Mesothelial cell of epicardium (in vitro differentiated cells): Measurements from ENCODE around the gene ANKRD2. TPM values are rescaled to one million over a fixed set of nuclear protein-coding genes. Genes with fewer than 3 reads are reported as not detected.

ENCODE experiments used
- DNase-seq, 2 experiments: peaks; one replicate each; pipeline ENCODE4 v3.0.0; 2021; ENCODE audit warnings: low spot score in 2 of 2; ENCODE audit not compliant: unreplicated experiment in 2 of 2
- H3K27ac Mint-ChIP-seq: 2 replicates; pipeline ENCODE4 v1.8.0; 2021; ENCODE audit warnings: mixed read lengths
- H3K27me3 Mint-ChIP-seq: 2 replicates; pipeline ENCODE4 v1.8.0; 2021; ENCODE audit warnings: low read depth, mixed read lengths
- H3K36me3 Mint-ChIP-seq: 2 replicates; pipeline ENCODE4 v1.8.0; 2021; ENCODE audit warnings: mixed read lengths
- H3K4me1 Mint-ChIP-seq: 2 replicates; pipeline ENCODE4 v1.8.0; 2021; ENCODE audit warnings: mixed read lengths
- H3K4me3 Mint-ChIP-seq: 2 replicates; pipeline ENCODE4 v1.8.0; 2021; ENCODE audit warnings: mild to moderate bottlenecking, moderate library complexity, mixed read lengths
- H3K9me3 Mint-ChIP-seq: 2 replicates; pipeline ENCODE4 v1.8.0; 2021; ENCODE audit warnings: mixed read lengths
- CTCF ChIP-seq: fragments of 200-600 bp; sonication (generic); IDR thresholded peaks from one replicate; pipeline ENCODE4 v1.5.0; 2021; ENCODE audit warnings: antibody characterized with exemption; ENCODE audit not compliant: unreplicated experiment
- total RNA-seq: library from RNA; stranded (reverse); gene quantifications from 3 replicates; pipeline ENCODE4 v1.2.1, GENCODE V29; 2021

ANKRD2 gene
- total RNA-seq, 1 donor from 2014 or later, result 0.20 TPM

GRCh38 chr10:97580421-97581367, 8.1 kb downstream of the ANKRD2 start:
- TF ChIP-seq CTCF, result no peak
- Mint-ChIP-seq H3K27me3 (no peaks in the 10 kb centered on the region), H3K36me3 (no peaks in the 10 kb centered on the region), H3K4me3 (no peak overlapping the region), H3K27ac (no peak overlapping the region), H3K9me3 (no peaks in the 10 kb centered on the region), H3K4me1 (peaks cover 6% of the 10 kb centered on the region)
- DNase-seq, result no peak

- Mint-ChIP-seq H3K4me1 (peaks cover 6% of the 10 kb centered on the region), H3K27ac (no peak overlapping the region), H3K27me3 (no peaks in the 10 kb centered on the region), H3K4me3 (no peak overlapping the region), H3K9me3 (no peaks in the 10 kb centered on the region), H3K36me3 (no peaks in the 10 kb centered on the region)
- no peak for TF ChIP-seq CTCF
- DNase-seq, result no peak
Observed at GRCh38 chr10:97582169-97582568, 9.6 kb downstream of the ANKRD2 start.

GRCh38 chr10:97583476-97583875, 10.9 kb downstream of the ANKRD2 start:
- no peak for TF ChIP-seq CTCF
- no peaks in the 10 kb centered on the region for H3K9me3 Mint-ChIP-seq
- no peak for DNase-seq
- H3K4me3 Mint-ChIP-seq, result no peak overlapping the region
- H3K36me3 Mint-ChIP-seq, result no peaks in the 10 kb centered on the region
- H3K27me3 Mint-ChIP-seq, result no peaks in the 10 kb centered on the region
- H3K27ac Mint-ChIP-seq, result no peak overlapping the region
- peaks cover 6% of the 10 kb centered on the region for H3K4me1 Mint-ChIP-seq

GRCh38 chr10:97584060-97584797, 11.7 kb downstream of the ANKRD2 start, which contains the start of gene HOGA1:
Gene HOGA1, plus strand, starts transcription at chr10:97584389. Its CDS starts 315 bp downstream, at chr10:97584704.
- no peaks in the 10 kb centered on the region for H3K27me3 Mint-ChIP-seq
- H3K27ac Mint-ChIP-seq, result no peak within 1 kb of the TSS
- H3K9me3 Mint-ChIP-seq, result no peaks in the 10 kb centered on the region
- H3K4me3 Mint-ChIP-seq, result no peak within 1 kb of the TSS
- peaks cover 6% of the 10 kb centered on the region for H3K4me1 Mint-ChIP-seq
- H3K36me3 Mint-ChIP-seq, result no peaks in the 10 kb centered on the region
- no peak for TF ChIP-seq CTCF
- no peak for DNase-seq

GRCh38 chr10:97584798-97585438, 12.3 kb downstream of the ANKRD2 start:
- Mint-ChIP-seq H3K27ac (no peak overlapping the region), H3K27me3 (no peaks in the 10 kb centered on the region), H3K4me1 (peaks cover 8% of the 10 kb centered on the region), H3K36me3 (no peaks in the 10 kb centered on the region), H3K4me3 (no peak overlapping the region), H3K9me3 (no peaks in the 10 kb centered on the region)
- DNase-seq, result no peak
- no peak for TF ChIP-seq CTCF
